LoVo (cell line): Measurements from ENCODE around the gene GPR55.
A peak's percentile ranks its signal among the peaks of the same experiment; 100 is the strongest.

Experiments used
- DNase-seq: peaks from one replicate; pipeline ENCODE4 v3.0.0-alpha.2; 2016; ENCODE audit warnings: low spot score

Gene GPR55

GRCh38 chr2:230866756-230867523 lies 58.1 kb downstream of the GPR55 start:
- peak; percentile 47 for DNase-seq

GRCh38 chr2:230865766-230866755 lies 59.0 kb downstream of the GPR55 start:
- peak; percentile 81 for DNase-seq

- no peak for DNase-seq
Observed at GRCh38 chr2:230865307-230865765, 59.7 kb downstream of the GPR55 start.

GRCh38 chr2:230864605-230865306 lies 60.3 kb downstream of the GPR55 start, which contains the start of gene ITM2C:
Gene ITM2C (plus strand): TSS chr2:230864942. CDS start chr2:230865026, 84 bp downstream.
- peak; percentile 81 for DNase-seq

- no peak for DNase-seq
Observed at GRCh38 chr2:230864122-230864604, 60.9 kb downstream of the GPR55 start.

GRCh38 chr2:230863442-230864121 lies 61.5 kb downstream of the GPR55 start:
- DNase-seq: no peak

GRCh38 chr2:230863031-230863430 lies 62.0 kb downstream of the GPR55 start:
- no peak for DNase-seq

- no peak for DNase-seq
Observed at GRCh38 chr2:230862292-230862691, 62.8 kb downstream of the GPR55 start.

- no peak for DNase-seq
Observed at GRCh38 chr2:230861552-230862255, 63.3 kb downstream of the GPR55 start.
